GM03348 (cell line): ENCODE data around the gene PSD4.

Experiments
- DNase-seq: peaks from one replicate; pipeline ENCODE4 v3.0.0; 2012; ENCODE audit warnings: low spot score

The PSD4 gene

GRCh38 chr2:113173542-113174375 lies at the start of gene PSD4:
TSS of gene PSD4 (plus strand) at chr2:113173971. CDS start at chr2:113182457, 8,486 bp downstream.
- DNase-seq = no peak

- DNase-seq = peak; percentile 35
Observed at GRCh38 chr2:113124181-113124961, 49.4 kb upstream of the PSD4 start.

- DNase-seq = no peak
Observed at GRCh38 chr2:113124984-113125855, 48.6 kb upstream of the PSD4 start.

GRCh38 chr2:113126845-113127645 lies 46.7 kb upstream of the PSD4 start, which contains the start of gene IL1RN:
TSS of gene IL1RN (plus strand) at chr2:113127598. CDS start at chr2:113127625, 27 bp downstream.
- DNase-seq = no peak

- no peak for DNase-seq
Observed at GRCh38 chr2:113127646-113128570, 45.9 kb upstream of the PSD4 start.

- DNase-seq = no peak
Observed at GRCh38 chr2:113129519-113130078, 44.2 kb upstream of the PSD4 start.

- no peak for DNase-seq
Observed at GRCh38 chr2:113131352-113132185, 42.2 kb upstream of the PSD4 start.

GRCh38 chr2:113132414-113133021 lies 41.3 kb upstream of the PSD4 start:
- no peak for DNase-seq

GRCh38 chr2:113133704-113134598 lies 39.8 kb upstream of the PSD4 start:
- no peak for DNase-seq

- no peak for DNase-seq
Observed at GRCh38 chr2:113134717-113135116, 39.1 kb upstream of the PSD4 start.

- no peak for DNase-seq
Observed at GRCh38 chr2:113135317-113135716, 38.5 kb upstream of the PSD4 start.

GRCh38 chr2:113136828-113137775 lies 36.7 kb upstream of the PSD4 start:
- peak; percentile 69 for DNase-seq

GRCh38 chr2:113137827-113138226 lies 35.9 kb upstream of the PSD4 start:
- no peak for DNase-seq

- peak; percentile 74 for DNase-seq
Observed at GRCh38 chr2:113138428-113139322, 35.1 kb upstream of the PSD4 start.

GRCh38 chr2:113141451-113141850 lies 32.3 kb upstream of the PSD4 start:
- no peak for DNase-seq
